PFSK-1 (cell line): ENCODE results near the gene PROKR1.

Source experiments
- FOXP2 ChIP-seq: optimal IDR thresholded peaks from 2 replicates; pipeline ENCODE3; 2011; ENCODE audit warnings: borderline replicate concordance, control low read depth, inconsistent platforms; ENCODE audit not compliant: insufficient read depth; ENCODE audit errors: extremely low read length, extremely low read depth
- POLR2AphosphoS5 ChIP-seq: IDR thresholded peaks from 2 replicates; pipeline ENCODE4 v1.6.1; 2012; ENCODE audit warnings: low read depth, mild to moderate bottlenecking, control low read depth, low read length, moderate library complexity
- REST ChIP-seq, 2 experiments: IDR thresholded peaks; 2 replicates each; pipeline versions ENCODE4 v1.6.1 to v1.8.0; 2011 to 2012; ENCODE audit warnings: low read depth in 2 of 2, low read length in 2 of 2, control low read depth in 1 of 2, inconsistent platforms in 1 of 2, mild to moderate bottlenecking in 1 of 2, moderate library complexity in 1 of 2; ENCODE audit not compliant: insufficient read depth in 1 of 2
- SIN3A ChIP-seq: IDR thresholded peaks from 2 replicates; pipeline ENCODE4 v1.6.1; 2012; ENCODE audit warnings: mild to moderate bottlenecking, low read length, moderate library complexity, borderline replicate concordance; ENCODE audit not compliant: insufficient read depth
- TAF1 ChIP-seq: IDR thresholded peaks from 2 replicates; pipeline ENCODE4 v1.6.1; 2012; ENCODE audit warnings: low read length, control low read depth, borderline replicate concordance; ENCODE audit not compliant: insufficient read depth

PROKR1 gene

GRCh38 chr2:68690851-68691250 lies 47.5 kb downstream of the PROKR1 start:
- TF ChIP-seq FOXP2 (no peak), TAF1 (no peak), POLR2AphosphoS5 (no peak), REST (IDR thresholded peaks at IDR 0.05; ENCODE audit: insufficient read depth in 1 of 2, low read depth in 2 of 2, low read length in 2 of 2) (no peak), SIN3A (no peak)

- TF ChIP-seq REST (IDR thresholded peaks at IDR 0.05; ENCODE audit: insufficient read depth in 1 of 2, low read depth in 2 of 2, low read length in 2 of 2), result no peak
- no peak for TF ChIP-seq TAF1
- TF ChIP-seq FOXP2, result no peak
- TF ChIP-seq SIN3A, result no peak
- TF ChIP-seq POLR2AphosphoS5, result no peak
Measured at GRCh38 chr2:68692511-68692910, 49.1 kb downstream of the PROKR1 start.

- TF ChIP-seq SIN3A (no peak), TAF1 (no peak), POLR2AphosphoS5 (no peak), FOXP2 (no peak), REST (IDR thresholded peaks at IDR 0.05; ENCODE audit: insufficient read depth in 1 of 2, low read depth in 2 of 2, low read length in 2 of 2) (no peak)
Measured at GRCh38 chr2:68693951-68694350, 50.6 kb downstream of the PROKR1 start.

GRCh38 chr2:68695971-68696370 lies 52.6 kb downstream of the PROKR1 start:
- TF ChIP-seq SIN3A (no peak), FOXP2 (no peak), POLR2AphosphoS5 (no peak), REST (IDR thresholded peaks at IDR 0.05; ENCODE audit: insufficient read depth in 1 of 2, low read depth in 2 of 2, low read length in 2 of 2) (no peak), TAF1 (no peak)

- TF ChIP-seq SIN3A (no peak), FOXP2 (no peak), POLR2AphosphoS5 (no peak), TAF1 (no peak), REST (IDR thresholded peaks at IDR 0.05; ENCODE audit: insufficient read depth in 1 of 2, low read depth in 2 of 2, low read length in 2 of 2) (no peak)
Measured at GRCh38 chr2:68696554-68696953, 53.2 kb downstream of the PROKR1 start.
